ENCODE data around the gene ADCY9.

GRCh38 chr16:4137438-4137837, 21.2 kb upstream of the ADCY9 start:
- TF ChIP-seq, protein P1, sequence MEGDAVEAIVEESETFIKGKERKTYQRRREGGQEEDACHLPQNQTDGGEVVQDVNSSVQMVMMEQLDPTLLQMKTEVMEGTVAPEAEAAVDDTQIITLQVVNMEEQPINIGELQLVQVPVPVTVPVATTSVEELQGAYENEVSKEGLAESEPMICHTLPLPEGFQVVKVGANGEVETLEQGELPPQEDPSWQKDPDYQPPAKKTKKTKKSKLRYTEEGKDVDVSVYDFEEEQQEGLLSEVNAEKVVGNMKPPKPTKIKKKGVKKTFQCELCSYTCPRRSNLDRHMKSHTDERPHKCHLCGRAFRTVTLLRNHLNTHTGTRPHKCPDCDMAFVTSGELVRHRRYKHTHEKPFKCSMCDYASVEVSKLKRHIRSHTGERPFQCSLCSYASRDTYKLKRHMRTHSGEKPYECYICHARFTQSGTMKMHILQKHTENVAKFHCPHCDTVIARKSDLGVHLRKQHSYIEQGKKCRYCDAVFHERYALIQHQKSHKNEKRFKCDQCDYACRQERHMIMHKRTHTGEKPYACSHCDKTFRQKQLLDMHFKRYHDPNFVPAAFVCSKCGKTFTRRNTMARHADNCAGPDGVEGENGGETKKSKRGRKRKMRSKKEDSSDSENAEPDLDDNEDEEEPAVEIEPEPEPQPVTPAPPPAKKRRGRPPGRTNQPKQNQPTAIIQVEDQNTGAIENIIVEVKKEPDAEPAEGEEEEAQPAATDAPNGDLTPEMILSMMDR (IDR thresholded peaks at IDR 0.05; ENCODE audit: low read depth, low read length, poor library complexity, severe bottlenecking), result no peak
- no peak for TF ChIP-seq EZH2phosphoT487 (IDR thresholded peaks at IDR 0.05; ENCODE audit: borderline replicate concordance, low read length)

Measured in DOHH2 (cell line).